Measurements from ENCODE around the gene ADGRF5. TPM values are rescaled to one million over a fixed set of nuclear protein-coding genes. Genes with fewer than 3 reads are reported as not detected.

Gene ADGRF5, protein sequence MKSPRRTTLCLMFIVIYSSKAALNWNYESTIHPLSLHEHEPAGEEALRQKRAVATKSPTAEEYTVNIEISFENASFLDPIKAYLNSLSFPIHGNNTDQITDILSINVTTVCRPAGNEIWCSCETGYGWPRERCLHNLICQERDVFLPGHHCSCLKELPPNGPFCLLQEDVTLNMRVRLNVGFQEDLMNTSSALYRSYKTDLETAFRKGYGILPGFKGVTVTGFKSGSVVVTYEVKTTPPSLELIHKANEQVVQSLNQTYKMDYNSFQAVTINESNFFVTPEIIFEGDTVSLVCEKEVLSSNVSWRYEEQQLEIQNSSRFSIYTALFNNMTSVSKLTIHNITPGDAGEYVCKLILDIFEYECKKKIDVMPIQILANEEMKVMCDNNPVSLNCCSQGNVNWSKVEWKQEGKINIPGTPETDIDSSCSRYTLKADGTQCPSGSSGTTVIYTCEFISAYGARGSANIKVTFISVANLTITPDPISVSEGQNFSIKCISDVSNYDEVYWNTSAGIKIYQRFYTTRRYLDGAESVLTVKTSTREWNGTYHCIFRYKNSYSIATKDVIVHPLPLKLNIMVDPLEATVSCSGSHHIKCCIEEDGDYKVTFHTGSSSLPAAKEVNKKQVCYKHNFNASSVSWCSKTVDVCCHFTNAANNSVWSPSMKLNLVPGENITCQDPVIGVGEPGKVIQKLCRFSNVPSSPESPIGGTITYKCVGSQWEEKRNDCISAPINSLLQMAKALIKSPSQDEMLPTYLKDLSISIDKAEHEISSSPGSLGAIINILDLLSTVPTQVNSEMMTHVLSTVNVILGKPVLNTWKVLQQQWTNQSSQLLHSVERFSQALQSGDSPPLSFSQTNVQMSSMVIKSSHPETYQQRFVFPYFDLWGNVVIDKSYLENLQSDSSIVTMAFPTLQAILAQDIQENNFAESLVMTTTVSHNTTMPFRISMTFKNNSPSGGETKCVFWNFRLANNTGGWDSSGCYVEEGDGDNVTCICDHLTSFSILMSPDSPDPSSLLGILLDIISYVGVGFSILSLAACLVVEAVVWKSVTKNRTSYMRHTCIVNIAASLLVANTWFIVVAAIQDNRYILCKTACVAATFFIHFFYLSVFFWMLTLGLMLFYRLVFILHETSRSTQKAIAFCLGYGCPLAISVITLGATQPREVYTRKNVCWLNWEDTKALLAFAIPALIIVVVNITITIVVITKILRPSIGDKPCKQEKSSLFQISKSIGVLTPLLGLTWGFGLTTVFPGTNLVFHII (N-terminal part only)
- total RNA-seq (10 to 100 TPM; 27.1 to 92.1 (median 35.4) TPM), polyA plus RNA-seq (10 to 100 TPM; 28.8 to 44.7 TPM)
- long read RNA-seq, donor 1, partial matches to known transcripts = 44 of 57 reads
- long read RNA-seq, donor 1, other reads (novel, unspliced or antisense) = 13 of 57 reads
- long read RNA-seq, donor 2, full-length matches to known transcripts = 3 of 45 reads
- long read RNA-seq, donor 2, partial matches to known transcripts = 31 of 45 reads
- long read RNA-seq, donor 2, other reads (novel, unspliced or antisense) = 11 of 45 reads
- long read RNA-seq, donor 3, full-length matches to known transcripts = 5 of 136 reads
- long read RNA-seq, donor 3, partial matches to known transcripts = 110 of 136 reads
- long read RNA-seq, donor 3, other reads (novel, unspliced or antisense) = 21 of 136 reads

DNA sequence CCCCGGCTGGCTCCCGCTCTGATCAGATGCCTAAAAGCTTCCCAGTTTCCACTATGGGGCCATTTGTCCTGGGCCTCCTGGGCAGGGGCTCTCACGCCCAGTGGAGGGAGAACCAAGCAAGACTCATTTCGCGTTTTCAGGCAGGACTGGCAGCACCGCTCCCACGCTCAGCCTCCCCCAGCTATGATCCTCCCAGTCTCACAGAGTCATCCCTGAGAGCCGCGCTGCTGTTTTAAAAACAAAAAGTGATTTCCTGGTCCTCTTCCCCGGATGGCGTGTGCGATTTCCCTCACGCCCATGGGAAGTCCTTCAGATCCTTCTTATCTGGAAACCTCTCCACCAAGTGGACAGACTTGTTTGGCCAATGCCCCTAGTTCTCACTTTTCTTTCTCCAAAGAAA lies at the start of gene ADGRF5:
Gene ADGRF5, minus strand, starts transcription at position 208 of the 400 bp plus-strand sequence. CDS start 15,176 bp downstream, outside the sequence.
- Histone ChIP-seq H3K27ac (peak within 1 kb of the TSS; percentile 75 to 97 (median 87)), H3K9me3 (no peaks in the 10 kb centered on the region), H3K36me3 (no peaks in the 10 kb centered on the region), H3K4me3 (peak within 1 kb of the TSS; percentile 33 to 65 (median 56)), H3K27me3 (no peaks in the 10 kb centered on the region), H3K4me1 (peaks cover 0 to 74% (median 17%) of the 10 kb centered on the region in 9 donors)
- ATAC-seq (peak; percentile 67 to 88 (median 76)), DNase-seq (peak; percentile 36 to 56)
- intact Hi-C loops (cut with DNase I) = loop anchor here in 1 of 10 donors (2.0 kb wide), 1 partner anchor 27 kb away; no protein-coding TSS in a partner anchor
- 66 to 73% methylated on average over 13 of the region's 13 CpGs for WGBS, 2 donors
- TF ChIP-seq, protein P1, sequence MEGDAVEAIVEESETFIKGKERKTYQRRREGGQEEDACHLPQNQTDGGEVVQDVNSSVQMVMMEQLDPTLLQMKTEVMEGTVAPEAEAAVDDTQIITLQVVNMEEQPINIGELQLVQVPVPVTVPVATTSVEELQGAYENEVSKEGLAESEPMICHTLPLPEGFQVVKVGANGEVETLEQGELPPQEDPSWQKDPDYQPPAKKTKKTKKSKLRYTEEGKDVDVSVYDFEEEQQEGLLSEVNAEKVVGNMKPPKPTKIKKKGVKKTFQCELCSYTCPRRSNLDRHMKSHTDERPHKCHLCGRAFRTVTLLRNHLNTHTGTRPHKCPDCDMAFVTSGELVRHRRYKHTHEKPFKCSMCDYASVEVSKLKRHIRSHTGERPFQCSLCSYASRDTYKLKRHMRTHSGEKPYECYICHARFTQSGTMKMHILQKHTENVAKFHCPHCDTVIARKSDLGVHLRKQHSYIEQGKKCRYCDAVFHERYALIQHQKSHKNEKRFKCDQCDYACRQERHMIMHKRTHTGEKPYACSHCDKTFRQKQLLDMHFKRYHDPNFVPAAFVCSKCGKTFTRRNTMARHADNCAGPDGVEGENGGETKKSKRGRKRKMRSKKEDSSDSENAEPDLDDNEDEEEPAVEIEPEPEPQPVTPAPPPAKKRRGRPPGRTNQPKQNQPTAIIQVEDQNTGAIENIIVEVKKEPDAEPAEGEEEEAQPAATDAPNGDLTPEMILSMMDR (IDR thresholded peaks at IDR 0.05) = peak in 1 of 9 donors; percentile 22

DNA sequence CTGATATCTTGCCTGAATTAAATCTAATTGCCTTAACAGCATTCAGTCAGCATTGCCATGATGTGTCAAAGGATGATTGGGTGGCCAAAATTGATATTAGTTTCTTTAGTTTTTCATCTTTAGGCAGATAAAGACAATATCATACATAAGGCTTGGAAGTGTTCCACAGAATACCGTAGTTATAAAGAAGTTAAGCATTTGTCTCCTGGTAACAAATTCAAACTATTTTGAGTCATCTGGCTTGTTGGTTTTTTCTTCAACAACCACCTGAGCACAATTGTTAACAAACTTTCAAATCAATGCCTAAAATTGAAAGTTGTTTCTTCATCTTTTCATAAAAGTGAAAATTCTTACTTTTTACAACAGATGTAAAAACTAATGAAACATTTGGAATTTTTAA lies 47.5 kb upstream of the ADGRF5 start:
- peaks cover 0 to 15% (median 8%) of the 10 kb centered on the region in 9 donors for H3K4me1 ChIP-seq
- no peaks in the 10 kb centered on the region for H3K9me3 ChIP-seq
- no peak for ATAC-seq
- no peak overlapping the region for H3K27ac ChIP-seq
- WGBS, 2 donors = 50 to 60% methylated on average over 1 of the region's 1 CpG
- TF ChIP-seq, protein P1 (IDR thresholded peaks at IDR 0.05) = no peak
- no peak overlapping the region for H3K4me3 ChIP-seq
- H3K27me3 ChIP-seq = no peaks in the 10 kb centered on the region
- DNase-seq = no peak
- intact Hi-C loops (cut with DNase I) = no loop called here
- H3K36me3 ChIP-seq = no peaks in the 10 kb centered on the region

DNA sequence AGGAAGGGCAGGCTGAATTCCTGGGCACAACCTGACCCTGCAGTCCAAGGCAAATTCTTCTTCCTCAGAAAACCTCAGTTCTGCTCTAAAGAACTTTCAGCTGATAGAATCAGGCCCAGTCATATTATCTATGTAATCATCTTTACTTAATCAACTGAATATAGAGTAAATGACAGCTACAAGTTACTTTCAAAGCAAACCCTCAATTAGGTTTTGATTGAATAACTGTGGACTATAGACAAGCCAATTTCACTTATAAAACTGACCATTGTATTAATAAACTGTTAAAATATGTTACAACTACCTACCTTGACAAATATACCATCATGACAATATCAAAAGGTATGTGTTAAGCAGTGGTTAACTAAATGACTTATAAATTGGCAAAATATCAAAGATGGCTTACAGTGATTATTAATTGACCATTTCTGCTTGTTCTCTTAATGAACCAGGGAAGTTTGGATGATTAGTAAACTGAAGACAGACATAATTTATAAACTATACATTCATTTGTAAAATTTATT lies 46.1 kb upstream of the ADGRF5 start:
- DNase-seq = no peak
- ATAC-seq = no peak
- Histone ChIP-seq H3K4me3 (no peak overlapping the region), H3K9me3 (no peaks in the 10 kb centered on the region), H3K36me3 (no peaks in the 10 kb centered on the region), H3K4me1 (peaks cover 0 to 28% (median 19%) of the 10 kb centered on the region in 9 donors), H3K27ac (no peak overlapping the region), H3K27me3 (no peaks in the 10 kb centered on the region)
- intact Hi-C loops (cut with DNase I) = no loop called here
- TF ChIP-seq, protein P1 (IDR thresholded peaks at IDR 0.05) = no peak
